SJCRH30 (cell line): Measurements from ENCODE around the gene NDUFA13. TPM values are rescaled to one million over a fixed set of nuclear protein-coding genes. Genes with fewer than 3 reads are reported as not detected.

Source experiments
- DNase-seq, 2 experiments: peaks; one replicate each; pipeline ENCODE4 v3.0.0-alpha.2; 2015 to 2020
- H3K27ac ChIP-seq: fragments of 250-450 bp; sonication (Bioruptor Pico); 2 replicates; pipeline ENCODE4 v1.5.1; 2020; ENCODE audit warnings: mild to moderate bottlenecking, moderate library complexity
- H3K27me3 ChIP-seq: fragments of 250-450 bp; sonication (Bioruptor Pico); 2 replicates; pipeline ENCODE4 v1.5.1; 2020; ENCODE audit warnings: mild to moderate bottlenecking, moderate library complexity
- H3K36me3 ChIP-seq: fragments of 250-450 bp; sonication (Bioruptor Pico); 2 replicates; pipeline ENCODE4 v1.5.1; 2020; ENCODE audit warnings: mild to moderate bottlenecking, moderate library complexity
- H3K4me1 ChIP-seq: fragments of 250-450 bp; sonication (Bioruptor Pico); 2 replicates; pipeline ENCODE4 v1.5.1; 2020; ENCODE audit warnings: mild to moderate bottlenecking, moderate library complexity
- H3K4me3 ChIP-seq: fragments of 250-450 bp; sonication (Bioruptor Pico); 2 replicates; pipeline ENCODE4 v1.5.1; 2020; ENCODE audit warnings: mild to moderate bottlenecking, moderate library complexity
- H3K9me3 ChIP-seq: fragments of 250-450 bp; sonication (Bioruptor Pico); replicated peaks from 2 replicates; pipeline ENCODE4 v1.5.1; 2020; ENCODE audit warnings: mild to moderate bottlenecking, moderate library complexity
- total RNA-seq: library from RNA; depleted of rRNA; stranded (reverse); fragments of >200 nt; shearing (Covaris generic); gene quantifications from 2 replicates; pipeline ENCODE4 v1.2.3, GENCODE V29; 2014

The NDUFA13 gene
- total RNA-seq, 1 experiment from 2014 or later = 158 TPM

- Histone ChIP-seq H3K36me3 (peaks cover 72% of the 10 kb centered on the region), H3K9me3 (no peaks in the 10 kb centered on the region), H3K27me3 (no peaks in the 10 kb centered on the region), H3K4me1 (no peaks in the 10 kb centered on the region), H3K4me3 (no peak overlapping the region), H3K27ac (no peak overlapping the region)
- DNase-seq = no peak
Measured at GRCh38 chr19:19498255-19498991, 17.6 kb upstream of the NDUFA13 start.

DNA sequence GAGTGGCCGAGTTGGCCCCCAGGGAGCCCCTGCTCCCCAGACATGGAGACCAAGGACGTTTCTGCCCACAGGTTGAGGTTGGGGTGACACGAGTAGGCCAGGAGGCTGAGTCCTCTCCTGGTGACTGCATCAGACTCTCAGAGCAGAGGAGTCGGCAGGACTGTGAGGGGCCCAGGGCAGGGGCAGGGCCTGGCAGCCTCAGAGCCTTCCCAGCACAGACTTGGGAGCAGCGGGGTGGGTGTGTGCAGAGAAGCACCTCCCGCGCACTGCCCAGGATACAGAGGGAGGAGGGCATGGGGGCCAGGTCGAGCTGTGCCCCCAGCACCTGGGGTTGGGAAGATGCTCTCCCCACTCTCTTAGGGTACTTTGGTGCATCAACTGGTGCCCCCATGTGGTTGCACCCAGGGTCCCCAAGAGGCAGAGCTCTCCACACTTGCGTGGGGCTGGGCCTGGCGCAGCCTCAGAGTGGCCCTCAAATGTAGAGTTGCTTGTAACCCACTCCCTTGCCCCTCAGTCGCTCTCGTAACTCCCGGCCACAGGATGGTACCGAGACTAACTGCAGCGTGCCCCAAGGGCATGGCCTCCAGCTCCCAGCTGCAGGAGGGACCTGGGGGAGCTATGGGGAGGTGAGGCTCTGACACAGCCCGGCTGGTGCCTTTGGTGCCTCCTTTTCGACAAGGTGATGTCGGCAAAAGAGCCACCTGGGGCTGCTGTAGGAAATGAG lies 16.6 kb upstream of the NDUFA13 start:
- Histone ChIP-seq H3K27ac (no peak overlapping the region), H3K4me3 (no peak overlapping the region), H3K27me3 (no peaks in the 10 kb centered on the region), H3K9me3 (no peaks in the 10 kb centered on the region), H3K36me3 (peaks cover 73% of the 10 kb centered on the region), H3K4me1 (no peaks in the 10 kb centered on the region)
- no peak for DNase-seq

GRCh38 chr19:19500975-19501644 lies 14.9 kb upstream of the NDUFA13 start:
- H3K27ac ChIP-seq = no peak overlapping the region
- H3K36me3 ChIP-seq = peaks cover 62% of the 10 kb centered on the region
- no peaks in the 10 kb centered on the region for H3K4me1 ChIP-seq
- no peaks in the 10 kb centered on the region for H3K9me3 ChIP-seq
- no peaks in the 10 kb centered on the region for H3K27me3 ChIP-seq
- H3K4me3 ChIP-seq = no peak overlapping the region
- no peak for DNase-seq

DNA sequence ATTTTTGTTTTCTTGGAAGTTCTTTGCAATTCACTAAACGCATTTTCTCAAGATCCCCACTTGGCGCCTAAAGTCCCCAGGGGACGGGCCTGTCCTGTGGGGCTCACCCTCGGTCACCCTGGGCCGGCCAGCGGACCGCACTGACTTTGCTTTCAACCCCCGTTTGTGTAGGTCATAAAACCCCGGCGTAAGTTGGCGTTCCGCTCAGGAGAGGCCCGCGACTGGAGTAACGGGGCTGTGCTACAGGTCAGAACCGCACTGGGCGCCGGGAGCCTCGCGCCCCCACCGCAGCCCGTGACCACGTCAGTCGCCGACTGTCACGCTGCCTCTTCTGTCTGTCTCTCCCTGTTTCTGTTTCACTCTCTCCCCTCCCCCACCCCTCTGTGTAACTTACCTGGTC lies 14.2 kb upstream of the NDUFA13 start:
- no peaks in the 10 kb centered on the region for H3K4me1 ChIP-seq
- H3K36me3 ChIP-seq = peaks cover 57% of the 10 kb centered on the region
- H3K9me3 ChIP-seq = no peaks in the 10 kb centered on the region
- DNase-seq = no peak
- H3K27ac ChIP-seq = no peak overlapping the region
- no peaks in the 10 kb centered on the region for H3K27me3 ChIP-seq
- H3K4me3 ChIP-seq = no peak overlapping the region

DNA sequence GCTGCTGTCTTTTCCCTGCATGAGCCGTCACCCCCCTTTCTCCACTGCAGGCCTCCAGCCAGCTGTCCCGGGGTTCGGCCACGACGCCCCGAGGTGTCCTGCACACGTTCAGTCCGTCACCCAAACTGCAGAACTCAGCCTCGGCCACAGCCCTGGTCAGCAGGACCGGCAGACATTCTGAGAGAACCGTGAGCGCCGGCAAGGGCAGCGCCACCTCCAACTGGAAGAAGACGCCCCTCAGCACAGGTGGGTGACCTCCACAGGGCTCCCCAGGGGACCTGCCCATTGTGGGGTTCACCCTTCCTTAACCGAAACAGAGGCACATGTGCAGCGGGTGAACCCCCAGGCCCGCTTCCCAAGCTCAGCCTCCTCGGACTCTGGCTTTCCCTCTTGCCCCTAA lies 13.7 kb upstream of the NDUFA13 start:
- no peaks in the 10 kb centered on the region for H3K27me3 ChIP-seq
- DNase-seq = no peak
- no peaks in the 10 kb centered on the region for H3K9me3 ChIP-seq
- H3K27ac ChIP-seq = no peak overlapping the region
- no peaks in the 10 kb centered on the region for H3K4me1 ChIP-seq
- peaks cover 54% of the 10 kb centered on the region for H3K36me3 ChIP-seq
- H3K4me3 ChIP-seq = no peak overlapping the region

- DNase-seq = no peak
- Histone ChIP-seq H3K27me3 (no peaks in the 10 kb centered on the region), H3K4me1 (no peaks in the 10 kb centered on the region), H3K36me3 (peaks cover 55% of the 10 kb centered on the region), H3K9me3 (no peaks in the 10 kb centered on the region), H3K27ac (no peak overlapping the region), H3K4me3 (no peak overlapping the region)
Measured at GRCh38 chr19:19502808-19503602, 13.0 kb upstream of the NDUFA13 start.

- Histone ChIP-seq H3K27ac (no peak overlapping the region), H3K27me3 (no peaks in the 10 kb centered on the region), H3K4me1 (no peaks in the 10 kb centered on the region), H3K4me3 (no peak overlapping the region), H3K9me3 (no peaks in the 10 kb centered on the region), H3K36me3 (peaks cover 41% of the 10 kb centered on the region)
- DNase-seq = no peak
Measured at GRCh38 chr19:19504754-19505668, 11.0 kb upstream of the NDUFA13 start.

GRCh38 chr19:19505669-19506326 lies 10.2 kb upstream of the NDUFA13 start:
- Histone ChIP-seq H3K4me1 (no peaks in the 10 kb centered on the region), H3K36me3 (peaks cover 39% of the 10 kb centered on the region), H3K27ac (no peak overlapping the region), H3K4me3 (no peak overlapping the region), H3K27me3 (no peaks in the 10 kb centered on the region), H3K9me3 (no peaks in the 10 kb centered on the region)
- DNase-seq = no peak

- H3K27me3 ChIP-seq = no peaks in the 10 kb centered on the region
- no peaks in the 10 kb centered on the region for H3K9me3 ChIP-seq
- H3K27ac ChIP-seq = no peak overlapping the region
- no peak overlapping the region for H3K4me3 ChIP-seq
- peaks cover 32% of the 10 kb centered on the region for H3K36me3 ChIP-seq
- DNase-seq = no peak
- H3K4me1 ChIP-seq = no peaks in the 10 kb centered on the region
Measured at GRCh38 chr19:19506592-19506991, 9.4 kb upstream of the NDUFA13 start.

GRCh38 chr19:19507354-19507753 lies 8.7 kb upstream of the NDUFA13 start:
- no peak for DNase-seq
- Histone ChIP-seq H3K36me3 (peaks cover 26% of the 10 kb centered on the region), H3K27me3 (no peaks in the 10 kb centered on the region), H3K9me3 (no peaks in the 10 kb centered on the region), H3K4me1 (no peaks in the 10 kb centered on the region), H3K27ac (no peak overlapping the region), H3K4me3 (no peak overlapping the region)

GRCh38 chr19:19508217-19508616 lies 7.8 kb upstream of the NDUFA13 start:
- Histone ChIP-seq H3K36me3 (peaks cover 17% of the 10 kb centered on the region), H3K27me3 (no peaks in the 10 kb centered on the region), H3K9me3 (no peaks in the 10 kb centered on the region), H3K4me1 (no peaks in the 10 kb centered on the region), H3K4me3 (no peak overlapping the region), H3K27ac (no peak overlapping the region)
- no peak for DNase-seq

- Histone ChIP-seq H3K9me3 (0 out of 2 replicates have a peak, but pooled peaks cover 4% of the 10 kb centered on the region), H3K4me3 (no peak overlapping the region), H3K36me3 (peaks cover 10% of the 10 kb centered on the region; the same call in 1 of the 2 replicates), H3K27ac (no peak overlapping the region), H3K27me3 (no peaks in the 10 kb centered on the region), H3K4me1 (no peaks in the 10 kb centered on the region)
- DNase-seq = no peak
Measured at GRCh38 chr19:19510432-19510831, 5.6 kb upstream of the NDUFA13 start.

DNA sequence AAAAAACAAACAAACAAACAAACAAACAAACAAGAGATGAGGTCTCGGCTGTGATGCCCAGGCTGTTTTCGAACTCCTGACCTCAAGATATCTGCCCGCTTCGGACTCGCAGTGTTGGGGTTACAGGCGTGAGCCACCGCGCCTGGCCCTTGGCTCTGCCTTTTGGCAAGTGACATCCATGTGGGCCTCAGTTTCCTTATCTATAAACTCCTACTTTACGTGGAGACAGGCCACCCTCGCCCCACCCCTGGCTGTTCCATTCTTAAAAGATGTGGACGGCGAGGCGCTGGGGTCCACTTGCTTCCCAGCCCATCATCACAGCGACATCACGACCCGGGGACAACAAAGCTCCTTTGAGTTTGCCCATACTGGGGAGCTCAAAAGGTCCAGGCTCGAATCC lies 2.3 kb upstream of the NDUFA13 start:
- Histone ChIP-seq H3K4me1 (no peaks in the 10 kb centered on the region), H3K27ac (no peak overlapping the region), H3K27me3 (no peaks in the 10 kb centered on the region), H3K9me3 (0 out of 2 replicates have a peak, but pooled peaks cover 4% of the 10 kb centered on the region), H3K4me3 (no peak overlapping the region), H3K36me3 (no peaks in the 10 kb centered on the region)
- DNase-seq = no peak
